ENCODE data around the gene ITGB6. TPM values are rescaled to one million over a fixed set of nuclear protein-coding genes. Genes with fewer than 3 reads are reported as not detected.
"Not testable (repeated sequence)": the region's sequence is repeated elsewhere in the genome, so short reads cannot be mapped to it uniquely, and the experiment has no call there.

ITGB6 gene
- total RNA-seq, 1 experiment from 2014 or later, result not detected

DNA sequence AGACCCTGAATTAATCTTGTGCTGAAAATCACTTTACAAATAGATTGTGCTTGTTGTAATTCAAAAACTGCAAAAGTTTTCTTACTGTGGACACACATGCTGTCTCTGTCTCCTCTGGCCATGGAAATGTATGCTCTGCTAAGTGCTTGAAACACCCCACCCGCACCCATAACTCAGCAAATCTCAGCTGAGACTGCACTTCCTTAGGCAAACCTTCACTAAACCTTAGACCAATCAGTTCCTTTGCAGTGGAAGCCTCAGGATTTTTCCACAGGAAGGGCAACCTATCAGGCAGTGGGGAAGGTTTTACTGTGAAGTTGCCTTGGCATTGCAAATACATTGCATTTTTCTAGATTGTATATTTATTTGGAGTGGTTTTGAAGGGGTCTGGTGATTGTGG, 75.5 kb downstream of the ITGB6 start:
- ATAC-seq, result no peak
- Mint-ChIP-seq H3K36me3 (no peaks in the 10 kb centered on the region), H3K27ac (no peak overlapping the region)

DNA sequence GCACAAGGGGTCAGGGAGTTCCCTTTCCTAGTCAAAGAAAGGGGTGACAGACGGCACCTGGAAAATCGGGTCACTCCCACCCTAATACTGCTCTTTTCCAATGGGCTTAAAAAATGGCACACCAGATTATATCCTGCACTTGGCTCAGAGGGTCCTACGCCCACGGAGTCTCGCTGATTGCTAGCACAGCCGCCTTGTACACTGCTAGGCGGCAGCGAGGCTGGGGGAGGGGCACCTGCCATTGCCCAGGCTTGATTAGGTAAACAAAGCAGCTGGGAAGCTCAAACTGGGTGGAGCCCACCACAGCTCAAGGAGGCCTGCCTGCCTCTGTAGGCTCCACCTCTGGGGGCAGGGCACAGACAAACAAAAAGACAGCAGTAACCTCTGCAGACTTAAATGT, 85.4 kb downstream of the ITGB6 start:
- peaks cover 16% of the 10 kb centered on the region for H3K4me1 Mint-ChIP-seq
- DNase-seq (ENCODE audit: low spot score); ATAC-seq; CTCF ChIA-PET; H3K4me3 Mint-ChIP-seq; POLR2A ChIA-PET; H3K27me3 Mint-ChIP-seq (ENCODE audit: low read depth); H3K27ac Mint-ChIP-seq: not testable (repeated sequence)
- peaks cover 17% of the 10 kb centered on the region for H3K9me3 Mint-ChIP-seq
- peaks cover 12% of the 10 kb centered on the region for H3K36me3 Mint-ChIP-seq

More for the DNA sequence above, 75.5 kb downstream of the ITGB6 start:
- POLR2A ChIA-PET, result no interaction called here
- H3K27me3 Mint-ChIP-seq (ENCODE audit: low read depth), result no peaks in the 10 kb centered on the region
- CTCF ChIA-PET, result interaction anchor here (0.6 to 1.4 kb wide), 2 partner anchors 14 to 116 kb away, joined by 3 read pairs; no protein-coding TSS in a partner anchor
- no peak for TF ChIP-seq ZNF423 (CRISPR knock-in tag; IDR thresholded peaks at IDR 0.05)
- TF ChIP-seq JAZF1 (CRISPR knock-in tag; IDR thresholded peaks at IDR 0.05), result no peak
- no peak for TF ChIP-seq GRHL2 (CRISPR knock-in tag; IDR thresholded peaks at IDR 0.05; ENCODE audit: insufficient replicate concordance, severe bottlenecking)
- TF ChIP-seq USF2 (CRISPR knock-in tag; IDR thresholded peaks at IDR 0.05), result no peak
- TF ChIP-seq E2F5 (CRISPR knock-in tag; IDR thresholded peaks at IDR 0.05), result no peak
- TF ChIP-seq, protein P1, sequence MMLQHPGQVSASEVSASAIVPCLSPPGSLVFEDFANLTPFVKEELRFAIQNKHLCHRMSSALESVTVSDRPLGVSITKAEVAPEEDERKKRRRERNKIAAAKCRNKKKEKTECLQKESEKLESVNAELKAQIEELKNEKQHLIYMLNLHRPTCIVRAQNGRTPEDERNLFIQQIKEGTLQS (CRISPR knock-in tag; conservative IDR thresholded peaks at IDR 0.05), result no peak
- TF ChIP-seq, protein P2, sequence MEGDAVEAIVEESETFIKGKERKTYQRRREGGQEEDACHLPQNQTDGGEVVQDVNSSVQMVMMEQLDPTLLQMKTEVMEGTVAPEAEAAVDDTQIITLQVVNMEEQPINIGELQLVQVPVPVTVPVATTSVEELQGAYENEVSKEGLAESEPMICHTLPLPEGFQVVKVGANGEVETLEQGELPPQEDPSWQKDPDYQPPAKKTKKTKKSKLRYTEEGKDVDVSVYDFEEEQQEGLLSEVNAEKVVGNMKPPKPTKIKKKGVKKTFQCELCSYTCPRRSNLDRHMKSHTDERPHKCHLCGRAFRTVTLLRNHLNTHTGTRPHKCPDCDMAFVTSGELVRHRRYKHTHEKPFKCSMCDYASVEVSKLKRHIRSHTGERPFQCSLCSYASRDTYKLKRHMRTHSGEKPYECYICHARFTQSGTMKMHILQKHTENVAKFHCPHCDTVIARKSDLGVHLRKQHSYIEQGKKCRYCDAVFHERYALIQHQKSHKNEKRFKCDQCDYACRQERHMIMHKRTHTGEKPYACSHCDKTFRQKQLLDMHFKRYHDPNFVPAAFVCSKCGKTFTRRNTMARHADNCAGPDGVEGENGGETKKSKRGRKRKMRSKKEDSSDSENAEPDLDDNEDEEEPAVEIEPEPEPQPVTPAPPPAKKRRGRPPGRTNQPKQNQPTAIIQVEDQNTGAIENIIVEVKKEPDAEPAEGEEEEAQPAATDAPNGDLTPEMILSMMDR (IDR thresholded peaks at IDR 0.05), result no peak
- TF ChIP-seq FOXJ3 (CRISPR knock-in tag; IDR thresholded peaks at IDR 0.05; ENCODE audit: borderline replicate concordance), result no peak
- no peak for TF ChIP-seq IRF2 (CRISPR knock-in tag; IDR thresholded peaks at IDR 0.05; ENCODE audit: borderline replicate concordance, low read depth)
- no peak for TF ChIP-seq SOX15 (CRISPR knock-in tag; IDR thresholded peaks at IDR 0.05)
- TF ChIP-seq TEAD4 (CRISPR knock-in tag; IDR thresholded peaks at IDR 0.05), result no peak
- TF ChIP-seq, protein P3, sequence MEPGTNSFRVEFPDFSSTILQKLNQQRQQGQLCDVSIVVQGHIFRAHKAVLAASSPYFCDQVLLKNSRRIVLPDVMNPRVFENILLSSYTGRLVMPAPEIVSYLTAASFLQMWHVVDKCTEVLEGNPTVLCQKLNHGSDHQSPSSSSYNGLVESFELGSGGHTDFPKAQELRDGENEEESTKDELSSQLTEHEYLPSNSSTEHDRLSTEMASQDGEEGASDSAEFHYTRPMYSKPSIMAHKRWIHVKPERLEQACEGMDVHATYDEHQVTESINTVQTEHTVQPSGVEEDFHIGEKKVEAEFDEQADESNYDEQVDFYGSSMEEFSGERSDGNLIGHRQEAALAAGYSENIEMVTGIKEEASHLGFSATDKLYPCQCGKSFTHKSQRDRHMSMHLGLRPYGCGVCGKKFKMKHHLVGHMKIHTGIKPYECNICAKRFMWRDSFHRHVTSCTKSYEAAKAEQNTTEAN (CRISPR knock-in tag; IDR thresholded peaks at IDR 0.05), result no peak
- TF ChIP-seq SMAD3 (CRISPR knock-in tag; IDR thresholded peaks at IDR 0.05; ENCODE audit: borderline replicate concordance), result no peak
- TF ChIP-seq FOXK1 (CRISPR knock-in tag; IDR thresholded peaks at IDR 0.05), result no peak
- no peak for TF ChIP-seq ZBTB21 (CRISPR knock-in tag; IDR thresholded peaks at IDR 0.05; ENCODE audit: borderline replicate concordance)
- no peak for TF ChIP-seq KAT7 (CRISPR knock-in tag; IDR thresholded peaks at IDR 0.05; ENCODE audit: borderline replicate concordance)
- no peak for TF ChIP-seq TCF7 (CRISPR knock-in tag; IDR thresholded peaks at IDR 0.05; ENCODE audit: low read depth)
- TF ChIP-seq, protein P4, sequence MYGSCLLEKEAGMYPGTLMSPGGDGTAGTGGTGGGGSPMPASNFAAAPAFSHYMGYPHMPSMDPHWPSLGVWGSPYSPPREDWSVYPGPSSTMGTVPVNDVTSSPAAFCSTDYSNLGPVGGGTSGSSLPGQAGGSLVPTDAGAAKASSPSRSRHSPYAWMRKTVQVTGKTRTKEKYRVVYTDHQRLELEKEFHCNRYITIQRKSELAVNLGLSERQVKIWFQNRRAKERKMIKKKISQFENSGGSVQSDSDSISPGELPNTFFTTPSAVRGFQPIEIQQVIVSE (CRISPR knock-in tag; IDR thresholded peaks at IDR 0.05; ENCODE audit: borderline replicate concordance), result no peak
- H3K4me1 Mint-ChIP-seq, result peaks cover 15% of the 10 kb centered on the region
- H3K4me3 Mint-ChIP-seq, result no peak overlapping the region
- DNase-seq (ENCODE audit: low spot score), result no peak
- H3K9me3 Mint-ChIP-seq, result no peaks in the 10 kb centered on the region

All from WTC11 (cell line).